Retinal pigment epithelial cell (primary cell): ENCODE data around the gene CABLES1.
"Not testable (repeated sequence)": the region's sequence is repeated elsewhere in the genome, so short reads cannot be mapped to it uniquely, and the experiment has no call there.

Source experiments
- DNase-seq: peaks from one replicate; pipeline ENCODE4 v3.0.0-alpha.2; 2010; ENCODE audit warnings: low read depth
- H3K4me3 ChIP-seq: 2 replicates; pipeline ENCODE4 v1.5.1; 2011; ENCODE audit warnings: mild to moderate bottlenecking, low read length, control low read depth, moderate library complexity
- CTCF ChIP-seq: conservative IDR thresholded peaks from 2 replicates; pipeline ENCODE4 v1.5.1; 2011; ENCODE audit warnings: low read depth, low read length, control low read depth, inconsistent platforms

Gene CABLES1

GRCh38 chr18:23094411-23095190 is 40.7 kb upstream of the CABLES1 start:
- H3K4me3 ChIP-seq, result no peak overlapping the region
- TF ChIP-seq CTCF, result no peak
- no peak for DNase-seq

- no peak overlapping the region for H3K4me3 ChIP-seq
- DNase-seq, result no peak
- peak; percentile 12 for TF ChIP-seq CTCF
These were observed 39.8 kb upstream of the CABLES1 start for GRCh38 chr18:23095463-23095862.

- DNase-seq, H3K4me3 ChIP-seq: not testable (repeated sequence)
These were observed 38.3 kb upstream of the CABLES1 start for GRCh38 chr18:23097016-23097415.

- no peak for DNase-seq
- no peak overlapping the region for H3K4me3 ChIP-seq
- TF ChIP-seq CTCF, result no peak
These were observed 35.7 kb upstream of the CABLES1 start for GRCh38 chr18:23099621-23100020.

GRCh38 chr18:23101861-23102432 is 33.3 kb upstream of the CABLES1 start:
- no peak overlapping the region for H3K4me3 ChIP-seq
- no peak for TF ChIP-seq CTCF
- DNase-seq, result no peak

GRCh38 chr18:23102493-23103261 is 32.6 kb upstream of the CABLES1 start:
- no peak for DNase-seq
- no peak overlapping the region for H3K4me3 ChIP-seq
- TF ChIP-seq CTCF, result no peak

- H3K4me3 ChIP-seq, result no peak overlapping the region
- no peak for DNase-seq
- no peak for TF ChIP-seq CTCF
These were observed 31.8 kb upstream of the CABLES1 start for GRCh38 chr18:23103449-23103848.
